ENCODE results near the gene GPR137.

GPR137 gene

GRCh38 chr11:64253043-64253442 lies 32.6 kb upstream of the GPR137 start:
- H3K36me3 ChIP-seq (replicated peaks), result peaks cover 26% of the 10 kb centered on the region
- no peaks in the 10 kb centered on the region for H3K9me3 ChIP-seq
- in situ Hi-C loops (cut with MboI; ENCODE audit: low sequenced_read_pairs), result loop anchor here (25.0 kb wide), 1 partner anchor 859 kb away; the partner anchor contains the start of genes FAU, MRPL49, TM7SF2 and ZNHIT2
- H3K27me3 ChIP-seq (ENCODE audit: low read depth), result no peaks in the 10 kb centered on the region
- H3K4me3 ChIP-seq, result no peak overlapping the region
- DNase-seq (ENCODE audit: low spot score in 2 of 2), result no peak
- H3K4me1 ChIP-seq, result peaks cover 7% of the 10 kb centered on the region

GRCh38 chr11:64253481-64253880 lies 32.2 kb upstream of the GPR137 start:
- no peak for DNase-seq (ENCODE audit: low spot score in 2 of 2)
- in situ Hi-C loops (cut with MboI; ENCODE audit: low sequenced_read_pairs), result loop anchor here (25.0 kb wide), 1 partner anchor 859 kb away; the partner anchor contains the start of genes FAU, MRPL49, TM7SF2 and ZNHIT2
- Histone ChIP-seq H3K27me3 (ENCODE audit: low read depth) (no peaks in the 10 kb centered on the region), H3K4me1 (peaks cover 7% of the 10 kb centered on the region), H3K36me3 (replicated peaks) (peaks cover 30% of the 10 kb centered on the region), H3K9me3 (no peaks in the 10 kb centered on the region), H3K4me3 (no peak overlapping the region)

GRCh38 chr11:64254326-64254725 lies 31.3 kb upstream of the GPR137 start:
- no peaks in the 10 kb centered on the region for H3K27me3 ChIP-seq (ENCODE audit: low read depth)
- DNase-seq (ENCODE audit: low spot score in 2 of 2), result no peak
- in situ Hi-C loops (cut with MboI; ENCODE audit: low sequenced_read_pairs), result loop anchor here (25.0 kb wide), 1 partner anchor 858 kb away; the partner anchor contains the start of genes FAU, MRPL49, TM7SF2 and ZNHIT2
- H3K4me1 ChIP-seq, result peaks cover 7% of the 10 kb centered on the region
- H3K4me3 ChIP-seq, result no peak overlapping the region
- peaks cover 39% of the 10 kb centered on the region for H3K36me3 ChIP-seq (replicated peaks)
- H3K9me3 ChIP-seq, result no peaks in the 10 kb centered on the region

GRCh38 chr11:64255135-64256128 lies 30.2 kb upstream of the GPR137 start:
- H3K27me3 ChIP-seq (ENCODE audit: low read depth), result no peaks in the 10 kb centered on the region
- H3K4me3 ChIP-seq, result no peak overlapping the region
- peaks cover 6% of the 10 kb centered on the region for H3K4me1 ChIP-seq
- in situ Hi-C loops (cut with MboI; ENCODE audit: low sequenced_read_pairs), result loop anchor here (25.0 kb wide), 1 partner anchor 857 kb away; the partner anchor contains the start of genes FAU, MRPL49, TM7SF2 and ZNHIT2
- H3K36me3 ChIP-seq (replicated peaks), result peaks cover 50% of the 10 kb centered on the region
- DNase-seq (ENCODE audit: low spot score in 2 of 2), result no peak
- no peaks in the 10 kb centered on the region for H3K9me3 ChIP-seq

- H3K36me3 ChIP-seq (replicated peaks), result peaks cover 54% of the 10 kb centered on the region
- no peak overlapping the region for H3K4me3 ChIP-seq
- in situ Hi-C loops (cut with MboI; ENCODE audit: low sequenced_read_pairs), result loop anchor here (25.0 kb wide), 1 partner anchor 856 kb away; the partner anchor contains the start of genes FAU, MRPL49, TM7SF2 and ZNHIT2
- H3K9me3 ChIP-seq, result no peaks in the 10 kb centered on the region
- DNase-seq (ENCODE audit: low spot score in 2 of 2), result no peak
- no peaks in the 10 kb centered on the region for H3K4me1 ChIP-seq
- H3K27me3 ChIP-seq (ENCODE audit: low read depth), result no peaks in the 10 kb centered on the region
These were observed 29.3 kb upstream of the GPR137 start for GRCh38 chr11:64256300-64256699.

GRCh38 chr11:64258356-64258755 lies 27.3 kb upstream of the GPR137 start:
- Histone ChIP-seq H3K36me3 (replicated peaks) (peaks cover 73% of the 10 kb centered on the region), H3K9me3 (no peaks in the 10 kb centered on the region), H3K27me3 (ENCODE audit: low read depth) (no peaks in the 10 kb centered on the region), H3K4me1 (no peaks in the 10 kb centered on the region), H3K4me3 (no peak overlapping the region)
- DNase-seq (ENCODE audit: low spot score in 2 of 2), result no peak
- in situ Hi-C loops (cut with MboI; ENCODE audit: low sequenced_read_pairs), result loop anchor here (25.0 kb wide), 1 partner anchor 854 kb away; the partner anchor contains the start of genes FAU, MRPL49, TM7SF2 and ZNHIT2

GRCh38 chr11:64258946-64259532 lies 26.6 kb upstream of the GPR137 start:
- Histone ChIP-seq H3K36me3 (replicated peaks) (peaks cover 79% of the 10 kb centered on the region), H3K9me3 (no peaks in the 10 kb centered on the region), H3K4me1 (no peaks in the 10 kb centered on the region), H3K27me3 (ENCODE audit: low read depth) (no peaks in the 10 kb centered on the region), H3K4me3 (no peak overlapping the region)
- in situ Hi-C loops (cut with MboI; ENCODE audit: low sequenced_read_pairs), result loop anchor here (25.0 kb wide), 1 partner anchor 853 kb away; the partner anchor contains the start of genes FAU, MRPL49, TM7SF2 and ZNHIT2
- DNase-seq (ENCODE audit: low spot score in 2 of 2), result no peak

- Histone ChIP-seq H3K4me1 (no peaks in the 10 kb centered on the region), H3K36me3 (replicated peaks) (peaks cover 83% of the 10 kb centered on the region), H3K9me3 (no peaks in the 10 kb centered on the region), H3K4me3 (no peak overlapping the region), H3K27me3 (ENCODE audit: low read depth) (no peaks in the 10 kb centered on the region)
- in situ Hi-C loops (cut with MboI; ENCODE audit: low sequenced_read_pairs), result loop anchor here (25.0 kb wide), 1 partner anchor 853 kb away; the partner anchor contains the start of genes FAU, MRPL49, TM7SF2 and ZNHIT2
- DNase-seq (ENCODE audit: low spot score in 2 of 2), result no peak
These were observed 26.0 kb upstream of the GPR137 start for GRCh38 chr11:64259533-64260067.

GRCh38 chr11:64260147-64260708 lies 25.4 kb upstream of the GPR137 start:
- Histone ChIP-seq H3K27me3 (ENCODE audit: low read depth) (no peaks in the 10 kb centered on the region), H3K36me3 (replicated peaks) (peaks cover 77% of the 10 kb centered on the region), H3K9me3 (no peaks in the 10 kb centered on the region), H3K4me3 (no peak overlapping the region), H3K4me1 (no peaks in the 10 kb centered on the region)
- in situ Hi-C loops (cut with MboI; ENCODE audit: low sequenced_read_pairs), result loop anchor here (25.0 kb wide), 1 partner anchor 852 kb away; the partner anchor contains the start of genes FAU, MRPL49, TM7SF2 and ZNHIT2
- DNase-seq (ENCODE audit: low spot score in 2 of 2), result no peak

GRCh38 chr11:64261556-64262080 lies 24.0 kb upstream of the GPR137 start:
- in situ Hi-C loops (cut with MboI; ENCODE audit: low sequenced_read_pairs), result loop anchor here (25.0 kb wide), 1 partner anchor 851 kb away; the partner anchor contains the start of genes FAU, MRPL49, TM7SF2 and ZNHIT2
- Histone ChIP-seq H3K9me3 (no peaks in the 10 kb centered on the region), H3K36me3 (replicated peaks) (peaks cover 79% of the 10 kb centered on the region), H3K4me3 (no peak overlapping the region), H3K27me3 (ENCODE audit: low read depth) (no peaks in the 10 kb centered on the region), H3K4me1 (no peaks in the 10 kb centered on the region)
- DNase-seq (ENCODE audit: low spot score in 2 of 2), result no peak

GRCh38 chr11:64262271-64263002 lies 23.2 kb upstream of the GPR137 start:
- no peaks in the 10 kb centered on the region for H3K9me3 ChIP-seq
- in situ Hi-C loops (cut with MboI; ENCODE audit: low sequenced_read_pairs), result loop anchor here (25.0 kb wide), 1 partner anchor 850 kb away; the partner anchor contains the start of genes FAU, MRPL49, TM7SF2 and ZNHIT2
- DNase-seq (ENCODE audit: low spot score in 2 of 2), result no peak
- H3K27me3 ChIP-seq (ENCODE audit: low read depth), result no peaks in the 10 kb centered on the region
- peaks cover 79% of the 10 kb centered on the region for H3K36me3 ChIP-seq (replicated peaks)
- no peaks in the 10 kb centered on the region for H3K4me1 ChIP-seq
- H3K4me3 ChIP-seq, result no peak overlapping the region
